HG02973 (cell line): ENCODE data around the gene KCNQ2.

Experiments
- ATAC-seq: cut with Tn5 transposase; IDR thresholded peaks from one replicate; pipeline ENCODE4 v1.9.1; 2021; ENCODE audit warnings: moderate library complexity; ENCODE audit not compliant: unreplicated experiment

Gene KCNQ2

GRCh38 chr20:63420359-63421093 lies 51.9 kb downstream of the KCNQ2 start:
- no peak for ATAC-seq

DNA sequence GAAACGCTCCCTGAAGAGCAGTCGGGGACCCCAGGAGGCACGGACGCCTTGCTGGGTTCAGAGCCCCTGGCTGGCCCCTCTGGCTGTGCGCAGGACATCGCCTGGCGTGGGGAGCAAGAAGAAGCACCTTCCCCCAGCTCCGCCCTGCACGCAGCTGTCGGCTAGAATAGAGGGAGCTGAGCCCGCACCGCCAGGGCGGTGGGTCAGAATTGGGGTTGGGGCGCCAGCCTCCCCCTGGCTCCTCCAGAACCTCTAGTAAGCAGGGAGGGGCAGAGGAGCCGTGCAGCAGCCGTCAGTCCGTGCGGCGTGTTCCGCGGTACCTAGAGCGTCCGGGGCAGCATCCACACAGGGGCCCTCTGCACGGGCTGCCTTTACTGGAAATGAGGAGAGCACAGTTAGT lies 53.2 kb downstream of the KCNQ2 start:
- no peak for ATAC-seq

DNA sequence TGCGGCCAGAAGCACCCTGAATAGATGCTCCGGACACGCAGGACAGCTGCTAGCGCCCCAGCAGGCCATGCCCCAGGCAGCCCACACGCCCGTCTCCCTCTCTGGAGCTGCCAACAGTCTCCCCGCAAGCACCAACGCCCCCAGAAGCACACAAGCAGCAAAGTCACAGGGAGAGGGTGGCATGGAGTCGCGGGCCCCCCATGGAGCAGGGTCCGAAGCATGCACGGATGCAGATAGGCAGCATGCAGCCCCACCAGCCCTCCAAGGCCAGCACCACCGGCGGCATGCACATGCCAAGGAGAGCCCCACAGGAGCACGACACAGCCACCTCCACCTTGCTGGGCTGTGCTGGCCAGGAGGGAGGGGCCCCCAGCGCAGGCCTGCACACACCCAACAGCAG lies 53.8 kb downstream of the KCNQ2 start:
- no peak for ATAC-seq

DNA sequence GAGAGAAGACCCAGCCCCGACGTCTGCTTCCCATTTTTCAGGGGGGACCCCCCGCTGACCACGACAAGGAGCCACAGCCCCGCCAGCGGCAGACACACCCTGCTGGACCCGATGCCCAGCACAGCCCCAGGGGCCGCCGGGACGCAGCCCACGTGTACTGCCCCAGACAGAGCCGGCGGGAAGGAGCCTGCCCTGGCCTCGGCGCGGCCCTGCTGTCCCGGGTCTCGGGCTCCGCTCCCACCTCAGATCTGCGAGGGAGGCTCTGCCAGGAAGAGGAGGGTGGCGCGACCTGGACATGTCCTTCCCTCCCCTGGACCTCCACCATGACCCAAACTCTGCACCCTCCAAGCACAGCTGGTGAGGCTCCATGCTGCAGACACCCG lies 54.7 kb downstream of the KCNQ2 start:
- no peak for ATAC-seq

DNA sequence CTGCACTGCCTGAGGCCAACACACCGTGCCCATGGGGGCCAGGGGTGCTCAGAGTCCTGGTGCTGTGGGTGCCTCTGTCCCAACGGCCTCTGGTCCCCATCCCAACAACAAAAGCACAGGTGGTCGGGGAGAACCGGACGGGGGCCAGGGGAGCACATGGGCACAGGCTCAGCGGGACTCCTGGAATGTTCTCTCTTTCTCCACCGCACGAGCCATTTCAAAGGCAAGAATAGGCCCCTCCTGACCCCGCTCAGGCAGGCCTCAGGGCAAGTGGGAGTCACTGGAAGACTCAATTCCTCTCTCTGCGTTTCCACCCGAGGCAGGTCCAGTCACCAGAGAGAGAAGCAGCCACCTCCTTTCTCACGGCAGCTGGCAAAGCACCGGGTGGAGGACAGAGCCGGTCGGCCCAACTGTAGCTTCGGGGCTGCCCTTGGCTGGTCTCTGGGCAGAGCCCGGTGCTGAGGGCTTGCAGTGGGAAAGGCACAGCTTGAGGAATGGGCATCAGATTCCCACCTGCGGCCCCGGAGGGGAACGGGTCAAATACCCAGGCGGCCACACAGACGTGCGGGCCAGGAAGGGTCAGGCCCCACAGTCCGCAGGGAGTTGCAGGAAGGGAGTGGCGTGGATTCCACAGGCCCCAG lies 55.2 kb downstream of the KCNQ2 start:
- no peak for ATAC-seq

DNA sequence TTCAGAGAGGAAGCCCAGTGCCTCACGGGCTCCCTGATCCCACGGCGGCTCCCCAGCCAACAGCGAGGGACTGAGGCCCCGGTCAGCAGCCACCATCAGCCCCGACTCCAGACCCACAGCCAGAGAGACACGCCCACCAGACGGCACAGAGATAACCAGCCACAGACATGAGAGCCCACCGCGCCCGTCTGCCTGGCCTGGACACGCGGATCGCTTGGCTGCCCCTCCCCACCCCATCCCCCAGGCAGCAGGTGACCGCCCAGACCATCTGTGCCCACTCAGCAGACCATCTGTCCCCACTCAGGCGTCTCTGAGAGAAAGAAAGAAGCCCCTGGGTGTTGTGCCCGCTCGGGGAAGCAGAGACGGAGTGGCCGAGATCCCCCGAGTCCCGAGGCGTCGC lies 55.8 kb downstream of the KCNQ2 start:
- no peak for ATAC-seq

DNA sequence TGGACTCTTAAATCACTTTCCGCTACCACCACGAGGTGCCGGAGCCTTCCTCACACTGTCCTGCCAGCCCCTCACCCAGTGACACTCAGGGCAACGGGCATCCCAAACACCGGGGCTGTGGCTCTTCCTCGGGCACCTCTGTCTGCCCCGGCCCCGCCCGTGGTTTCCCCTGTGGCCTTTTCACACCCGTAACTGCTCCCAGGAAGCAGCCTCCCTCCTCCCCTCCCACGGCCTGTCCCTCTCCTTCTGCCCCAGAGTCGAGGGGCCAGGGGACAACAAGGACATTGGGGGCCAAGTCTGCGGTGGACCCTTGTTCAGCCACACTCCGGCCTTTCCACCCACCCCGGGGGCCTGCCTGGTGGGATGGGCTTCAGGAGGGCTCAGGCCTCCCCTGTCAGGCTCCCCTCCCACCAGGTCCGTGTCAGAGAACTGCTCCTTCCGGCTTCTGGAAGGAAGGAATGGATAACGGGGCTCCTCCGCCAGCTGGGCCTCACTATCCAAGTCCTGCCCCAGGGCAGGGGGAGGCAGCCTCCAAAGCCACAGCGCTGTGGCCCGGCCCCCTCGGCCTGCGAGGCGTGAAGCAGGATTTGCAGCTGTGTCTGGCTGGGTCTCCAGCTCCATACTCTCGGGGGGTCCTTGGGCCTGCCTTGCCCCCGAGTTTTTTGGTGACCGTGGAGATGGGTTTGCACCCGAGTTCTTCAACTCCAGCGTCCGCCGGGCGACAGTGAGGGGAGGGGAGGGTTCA lies 56.6 kb downstream of the KCNQ2 start:
- ATAC-seq: no peak

GRCh38 chr20:63414720-63415430 lies 57.6 kb downstream of the KCNQ2 start:
- ATAC-seq: no peak

- ATAC-seq: no peak
Observed at GRCh38 chr20:63413963-63414684, 58.3 kb downstream of the KCNQ2 start.

DNA sequence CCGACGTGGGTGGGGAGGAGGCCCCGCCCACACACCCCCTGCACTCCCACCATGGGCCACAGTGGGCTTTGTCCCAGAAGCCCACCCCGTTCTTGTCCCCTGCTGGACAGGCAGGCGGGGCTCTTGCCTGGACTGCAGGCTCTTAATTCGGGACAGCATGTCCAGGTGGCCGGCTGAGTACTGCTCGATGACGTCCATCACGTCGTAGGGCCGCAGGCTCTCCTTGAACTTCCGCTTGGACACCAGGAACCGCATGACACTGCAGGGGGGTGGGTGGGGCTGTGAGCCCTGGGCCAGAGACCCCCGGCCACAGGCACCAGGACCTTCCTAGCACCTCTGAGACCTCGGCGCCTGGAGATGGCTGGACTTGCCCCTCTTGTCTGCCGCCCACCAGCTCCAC lies 59.1 kb downstream of the KCNQ2 start:
- no peak for ATAC-seq

DNA sequence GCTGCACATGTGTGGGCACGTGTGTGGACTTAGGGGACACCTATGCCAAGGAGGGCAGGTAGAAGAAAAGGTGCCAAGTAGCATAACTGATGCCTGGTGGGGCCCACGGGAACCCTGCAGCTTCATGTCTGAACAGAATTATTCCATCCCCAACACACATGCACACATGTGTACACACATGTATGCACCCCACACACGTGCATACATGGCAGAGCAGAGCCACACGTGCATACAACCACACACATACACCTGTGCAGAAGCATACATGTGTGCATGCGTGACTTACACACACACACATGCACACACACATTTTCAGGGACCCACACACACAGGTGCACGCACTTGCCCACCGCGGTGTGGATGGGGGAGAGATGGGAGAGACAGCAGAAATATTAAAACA lies 59.6 kb downstream of the KCNQ2 start:
- ATAC-seq: no peak

- ATAC-seq: no peak
Observed at GRCh38 chr20:63411898-63412631, 60.4 kb downstream of the KCNQ2 start.

DNA sequence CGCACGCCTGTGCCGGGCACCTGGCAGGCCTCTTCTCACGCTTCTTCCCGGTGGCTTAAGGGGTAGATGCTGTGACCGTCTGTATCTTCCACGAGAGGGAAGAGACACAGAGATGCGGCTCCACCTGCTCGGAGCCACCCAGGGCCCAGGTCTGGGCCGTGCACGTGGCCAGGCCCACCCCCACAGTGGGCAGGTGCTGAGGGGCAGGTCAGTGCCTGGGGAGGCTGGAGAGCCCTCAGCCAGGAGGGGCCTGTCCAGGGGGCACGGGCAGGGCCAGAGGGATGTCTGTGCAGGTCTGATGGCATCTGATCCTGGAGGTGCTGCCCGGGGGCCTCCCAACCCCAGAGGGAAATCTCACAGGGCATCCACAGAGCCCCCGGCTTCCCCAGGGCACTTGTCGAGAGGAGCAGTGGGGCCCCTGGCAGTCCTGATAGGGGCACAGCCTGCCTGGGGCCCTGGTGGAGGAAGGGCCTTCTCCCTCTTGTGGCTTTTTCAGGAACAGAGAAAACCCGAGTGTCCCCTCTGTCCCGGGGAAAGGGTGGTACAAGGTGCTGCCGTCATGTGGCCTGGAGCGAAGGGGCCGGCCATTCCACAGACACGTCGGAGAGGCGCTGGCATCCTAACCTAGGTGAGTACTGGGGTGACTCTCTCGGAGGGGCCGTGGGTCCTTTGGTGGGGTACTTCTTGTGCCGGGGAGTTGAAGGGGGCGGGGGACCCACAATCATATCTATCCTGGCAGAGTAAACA lies 61.1 kb downstream of the KCNQ2 start:
- no peak for ATAC-seq

- no peak for ATAC-seq
Observed at GRCh38 chr20:63409834-63410435, 62.5 kb downstream of the KCNQ2 start.

DNA sequence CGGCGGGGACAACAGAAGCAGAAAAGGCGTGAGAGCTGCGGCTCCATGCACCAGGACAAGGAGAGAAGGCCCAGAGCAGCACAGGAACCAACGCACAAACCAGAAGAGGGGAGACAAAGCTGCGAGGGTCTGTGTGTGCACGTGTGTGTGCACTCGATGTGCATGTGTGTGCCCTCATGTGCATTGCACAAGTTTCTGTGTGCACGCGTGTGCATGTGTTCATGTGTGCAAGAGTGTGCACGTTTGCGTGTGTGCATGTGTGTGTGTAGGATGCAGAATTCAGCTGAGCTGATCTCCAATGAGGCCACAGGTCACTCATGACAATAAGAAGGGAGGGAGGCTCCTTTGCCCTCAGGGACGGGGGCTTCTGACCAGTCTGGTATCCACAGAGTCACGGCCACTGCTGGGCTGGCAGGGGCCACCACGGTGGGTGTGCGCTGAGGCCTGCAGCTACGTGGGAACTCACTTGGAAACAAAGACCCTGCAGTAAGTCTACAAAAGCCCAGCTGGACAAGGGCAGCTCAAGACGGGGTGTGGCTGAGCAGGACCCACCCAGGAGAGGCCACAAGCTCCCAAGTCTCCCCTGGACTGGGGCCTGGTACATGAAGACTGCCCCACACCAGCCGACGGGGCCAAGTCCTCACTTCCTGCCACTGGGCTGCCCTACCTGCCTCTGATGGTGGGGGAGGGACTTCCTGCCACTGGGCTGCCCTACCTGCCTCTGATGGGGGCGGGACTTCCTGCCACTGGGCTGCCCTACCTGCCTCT lies 63.2 kb downstream of the KCNQ2 start:
- no peak for ATAC-seq

GRCh38 chr20:63408684-63409046 lies 63.8 kb downstream of the KCNQ2 start:
- no peak for ATAC-seq

DNA sequence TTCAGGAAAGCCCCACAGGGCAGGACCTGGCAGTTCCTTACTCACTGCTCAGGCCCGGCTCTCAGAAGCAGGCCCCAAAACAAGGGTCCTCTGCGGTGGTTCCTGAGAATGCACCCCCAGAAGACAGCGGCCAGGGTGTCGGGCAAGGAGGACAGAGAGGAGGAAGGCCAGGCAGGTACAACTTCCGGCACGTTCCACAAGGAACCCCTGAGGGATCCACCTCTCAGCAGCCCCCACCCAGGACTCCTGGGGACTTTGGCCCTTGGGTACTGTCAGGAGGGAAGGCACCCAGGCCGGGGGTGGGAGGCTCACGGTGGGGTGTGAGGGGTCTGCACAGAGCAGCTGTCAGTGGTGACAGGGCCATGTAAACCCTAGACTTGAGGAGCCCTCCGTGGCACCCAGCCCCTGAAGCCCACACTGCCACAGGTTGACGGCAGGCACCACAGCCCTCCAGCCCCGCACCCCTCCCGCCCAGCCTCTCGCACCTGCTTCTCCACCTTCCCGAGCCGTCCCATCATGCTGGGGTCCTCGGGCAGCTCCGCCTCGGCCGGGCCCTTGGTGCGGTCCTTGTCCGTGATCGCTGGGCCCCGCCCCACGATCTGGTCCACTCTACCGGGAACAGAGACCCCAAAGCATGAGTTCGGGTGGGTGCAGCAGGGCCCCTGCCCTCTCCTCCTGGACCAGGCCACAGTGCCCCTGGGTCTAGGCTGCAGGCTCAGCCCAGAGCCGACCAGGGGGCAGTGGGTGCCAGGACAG lies 64.3 kb downstream of the KCNQ2 start:
- ATAC-seq: no peak
